H9 (cell line): ENCODE results near the gene RABIF. TPM values are rescaled to one million over a fixed set of nuclear protein-coding genes. Genes with fewer than 3 reads are reported as not detected.

Experiments used
- DNase-seq: peaks from one replicate; pipeline ENCODE4 v3.0.0-alpha.2; 2017
- H2AFZ ChIP-seq: one replicate; pipeline ENCODE4 v1.6.1; 2013; ENCODE audit warnings: mild to moderate bottlenecking, low read length, control low read depth, moderate library complexity
- H2AK5ac ChIP-seq: 2 replicates; pipeline ENCODE4 v1.6.1; 2013; ENCODE audit warnings: low read length, control low read depth, mixed read lengths; ENCODE audit not compliant: insufficient read length
- H2BK120ac ChIP-seq: one replicate; pipeline ENCODE4 v1.6.1; 2013; ENCODE audit warnings: low read depth, mild to moderate bottlenecking, low read length, control low read depth, inconsistent platforms; ENCODE audit not compliant: poor library complexity, severe bottlenecking
- H2BK12ac ChIP-seq: 2 replicates; pipeline ENCODE4 v1.6.1; 2013; ENCODE audit warnings: low read length, control low read depth, mixed read lengths, low read depth; ENCODE audit not compliant: insufficient read length
- H2BK15ac ChIP-seq: 2 replicates; pipeline ENCODE4 v1.6.1; 2013; ENCODE audit warnings: low read depth, low read length, control low read depth
- H2BK20ac ChIP-seq: one replicate; pipeline ENCODE4 v1.6.1; 2013; ENCODE audit warnings: low read depth, mild to moderate bottlenecking, low read length, control low read depth, inconsistent platforms; ENCODE audit not compliant: poor library complexity, severe bottlenecking
- H2BK5ac ChIP-seq: 2 replicates; pipeline ENCODE4 v1.6.1; 2013; ENCODE audit warnings: low read length, control low read depth, mixed read lengths; ENCODE audit not compliant: insufficient read length
- H3K14ac ChIP-seq: 2 replicates; pipeline ENCODE4 v1.6.1; 2013; ENCODE audit warnings: low read length, control low read depth; ENCODE audit not compliant: insufficient read depth
- H3K18ac ChIP-seq: 2 replicates; pipeline ENCODE4 v1.6.1; 2013; ENCODE audit warnings: low read depth, mild to moderate bottlenecking, mixed read lengths, low read length, control low read depth; ENCODE audit not compliant: insufficient read length
- H3K23ac ChIP-seq: 2 replicates; pipeline ENCODE4 v1.6.1; 2013; ENCODE audit warnings: low read length, control low read depth, mixed read lengths, low read depth; ENCODE audit not compliant: insufficient read length
- H3K23me2 ChIP-seq: 2 replicates; pipeline ENCODE4 v1.6.1; 2013; ENCODE audit warnings: low read depth, mild to moderate bottlenecking, mixed read lengths, low read length, control low read depth; ENCODE audit not compliant: insufficient read length, poor library complexity, severe bottlenecking
- H3K27ac ChIP-seq: 2 replicates; pipeline ENCODE4 v1.5.1; 2013; ENCODE audit warnings: low read length, control low read depth, mixed read lengths, low read depth; ENCODE audit not compliant: insufficient read length
- H3K27me3 ChIP-seq: 2 replicates; pipeline ENCODE4 v1.6.1; 2013; ENCODE audit warnings: low read length, control low read depth, inconsistent platforms; ENCODE audit not compliant: insufficient read depth
- H3K4ac ChIP-seq: 2 replicates; pipeline ENCODE4 v1.6.1; 2013; ENCODE audit warnings: low read depth, mild to moderate bottlenecking, control low read depth, inconsistent platforms, low read length, moderate library complexity
- H3K4me1 ChIP-seq: 2 replicates; pipeline ENCODE4 v1.6.1; 2013; ENCODE audit warnings: low read length, control low read depth, inconsistent platforms; ENCODE audit not compliant: insufficient read depth
- H3K4me2 ChIP-seq: 2 replicates; pipeline ENCODE4 v1.6.1; 2013; ENCODE audit warnings: low read length, control low read depth, mixed read lengths; ENCODE audit not compliant: insufficient read length, insufficient read depth
- H3K56ac ChIP-seq: 2 replicates; pipeline ENCODE4 v1.6.1; 2013; ENCODE audit warnings: low read depth, mild to moderate bottlenecking, mixed read lengths, low read length, control low read depth; ENCODE audit not compliant: insufficient read length
- H3K79me1 ChIP-seq: 2 replicates; pipeline ENCODE4 v1.6.1; 2013; ENCODE audit warnings: low read depth, mild to moderate bottlenecking, moderate library complexity, low read length, control low read depth, inconsistent platforms; ENCODE audit not compliant: insufficient read depth, poor library complexity, severe bottlenecking
- H3K79me2 ChIP-seq: 2 replicates; pipeline ENCODE4 v1.6.1; 2013; ENCODE audit warnings: low read length, control low read depth, inconsistent platforms; ENCODE audit not compliant: insufficient read depth
- H3K9ac ChIP-seq: 2 replicates; pipeline ENCODE4 v1.6.1; 2013; ENCODE audit warnings: low read length, control low read depth, mixed read lengths; ENCODE audit not compliant: insufficient read length; ENCODE audit errors: extremely low read depth
- H3K9me3 ChIP-seq: one replicate; pipeline ENCODE4 v1.6.1; 2013; ENCODE audit warnings: low read depth, low read length, inconsistent platforms; ENCODE audit not compliant: control insufficient read depth
- H3T11ph ChIP-seq: one replicate; pipeline ENCODE4 v1.6.1; 2013; ENCODE audit warnings: mild to moderate bottlenecking, low read length, control low read depth, inconsistent platforms
- H4K20me1 ChIP-seq: one replicate; pipeline ENCODE4 v1.6.1; 2013; ENCODE audit not compliant: control insufficient read depth, insufficient read length, insufficient read depth
- H4K5ac ChIP-seq: 2 replicates; pipeline ENCODE4 v1.6.1; 2013; ENCODE audit warnings: low read depth, mild to moderate bottlenecking, mixed read lengths, low read length, control low read depth; ENCODE audit not compliant: insufficient read length
- H4K8ac ChIP-seq: replicated peaks from 2 replicates; pipeline ENCODE4 v1.6.1; 2013; ENCODE audit warnings: low read length, control low read depth, mixed read lengths, low read depth; ENCODE audit not compliant: insufficient read length
- H4K91ac ChIP-seq: 2 replicates; pipeline ENCODE4 v1.6.1; 2013; ENCODE audit warnings: low read depth, mild to moderate bottlenecking, moderate library complexity, mixed read lengths, low read length, control low read depth; ENCODE audit not compliant: insufficient read length
- H3K27ac Mint-ChIP-seq, 3 experiments: 2 replicates in 2 of 3; 3 replicates in 1 of 3; pipeline ENCODE4 v1.8.0; 2020 to 2021; ENCODE audit warnings: mixed read lengths in 3 of 3, mild to moderate bottlenecking in 1 of 3, moderate library complexity in 1 of 3
- H3K27me3 Mint-ChIP-seq: 2 replicates; pipeline ENCODE4 v1.8.0; 2021; ENCODE audit warnings: low read depth, mild to moderate bottlenecking, moderate library complexity, mixed read lengths
- H3K36me3 Mint-ChIP-seq, 3 experiments: 2 replicates in 2 of 3; 3 replicates in 1 of 3; pipeline ENCODE4 v1.8.0; 2020 to 2021; ENCODE audit warnings: low read depth in 3 of 3, mixed read lengths in 3 of 3; ENCODE audit not compliant: insufficient read depth in 1 of 3
- H3K4me1 Mint-ChIP-seq, 2 experiments: 2 replicates each; pipeline ENCODE4 v1.8.0; 2020; ENCODE audit warnings: mixed read lengths in 2 of 2
- H3K4me3 Mint-ChIP-seq, 2 experiments: 2 replicates in 1 of 2; 3 replicates in 1 of 2; pipeline ENCODE4 v1.8.0; 2020 to 2021; ENCODE audit warnings: mild to moderate bottlenecking in 2 of 2, mixed read lengths in 2 of 2, moderate library complexity in 1 of 2
- H3K9me3 Mint-ChIP-seq, 2 experiments: 2 replicates in 1 of 2; 3 replicates in 1 of 2; pipeline ENCODE4 v1.8.0; 2020; ENCODE audit warnings: mild to moderate bottlenecking in 2 of 2, mixed read lengths in 2 of 2, moderate library complexity in 1 of 2
- WGBS: extraction: QIAGEN DNeasy Blood & Tissue Kit; methylation state at CpG from one replicate; pipeline ENCODE4 v1.1.7; 2013; ENCODE audit warnings: missing lambda C conversion rate, low lambda C conversion rate, mixed read lengths; ENCODE audit not compliant: insufficient read length; ENCODE audit errors: extremely low coverage; 5-methylcytosine and 5-hydroxymethylcytosine counted together
- total RNA-seq: library from RNA; stranded (reverse); gene quantifications from 2 replicates; pipeline ENCODE4 v1.2.1, GENCODE V29; 2021
- TF ChIP-seq, protein P1 (sequence below): fragments of 200-600 bp; sonication (generic); conservative IDR thresholded peaks from 3 replicates; pipeline ENCODE4 v1.8.0; 2021; ENCODE audit warnings: antibody characterized with exemption, mild to moderate bottlenecking

The RABIF gene
- total RNA-seq, 1 experiment from 2014 or later: 8.3 TPM

DNA sequence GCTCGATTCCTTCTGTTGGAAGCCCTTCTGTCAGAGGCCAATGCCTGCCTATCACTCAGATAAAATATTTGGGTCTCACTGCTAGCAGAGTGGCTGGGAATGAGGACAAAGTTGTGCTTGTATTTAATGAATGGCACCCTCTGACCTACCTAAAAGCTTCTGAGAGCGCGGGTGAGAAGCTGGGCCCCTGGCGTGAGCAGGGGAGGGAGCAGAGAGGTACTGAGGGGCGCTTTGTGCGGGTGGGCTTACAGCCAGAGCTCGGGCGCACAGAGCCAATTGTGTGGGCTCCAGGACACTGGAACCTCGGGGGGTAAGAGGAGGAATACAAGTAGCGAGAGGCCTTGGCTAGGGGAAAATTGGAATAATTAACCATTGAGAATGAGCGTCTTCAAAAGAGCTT is 45.9 kb downstream of the RABIF start:
- H2BK120ac ChIP-seq: no peak overlapping the region
- no peak overlapping the region for H3K4me2 ChIP-seq
- H3K14ac ChIP-seq: no peak overlapping the region
- no peak overlapping the region for H3K18ac ChIP-seq
- H3K79me2 ChIP-seq: no peaks in the 10 kb centered on the region
- H3K36me3 Mint-ChIP-seq: peaks cover 0 to 2% (median 0%) of the 10 kb centered on the region in 3 experiments; a peak in 1 of 7 replicates
- no peaks in the 10 kb centered on the region for H3K9me3 ChIP-seq
- no peak overlapping the region for H2BK20ac ChIP-seq
- H2AK5ac ChIP-seq: no peak overlapping the region
- TF ChIP-seq, protein P1, sequence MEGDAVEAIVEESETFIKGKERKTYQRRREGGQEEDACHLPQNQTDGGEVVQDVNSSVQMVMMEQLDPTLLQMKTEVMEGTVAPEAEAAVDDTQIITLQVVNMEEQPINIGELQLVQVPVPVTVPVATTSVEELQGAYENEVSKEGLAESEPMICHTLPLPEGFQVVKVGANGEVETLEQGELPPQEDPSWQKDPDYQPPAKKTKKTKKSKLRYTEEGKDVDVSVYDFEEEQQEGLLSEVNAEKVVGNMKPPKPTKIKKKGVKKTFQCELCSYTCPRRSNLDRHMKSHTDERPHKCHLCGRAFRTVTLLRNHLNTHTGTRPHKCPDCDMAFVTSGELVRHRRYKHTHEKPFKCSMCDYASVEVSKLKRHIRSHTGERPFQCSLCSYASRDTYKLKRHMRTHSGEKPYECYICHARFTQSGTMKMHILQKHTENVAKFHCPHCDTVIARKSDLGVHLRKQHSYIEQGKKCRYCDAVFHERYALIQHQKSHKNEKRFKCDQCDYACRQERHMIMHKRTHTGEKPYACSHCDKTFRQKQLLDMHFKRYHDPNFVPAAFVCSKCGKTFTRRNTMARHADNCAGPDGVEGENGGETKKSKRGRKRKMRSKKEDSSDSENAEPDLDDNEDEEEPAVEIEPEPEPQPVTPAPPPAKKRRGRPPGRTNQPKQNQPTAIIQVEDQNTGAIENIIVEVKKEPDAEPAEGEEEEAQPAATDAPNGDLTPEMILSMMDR: no peak
- no peak overlapping the region for H3T11ph ChIP-seq
- H3K9me3 Mint-ChIP-seq: no peaks in the 10 kb centered on the region; a peak in 1 of 5 replicates
- no peak overlapping the region for H3K9ac ChIP-seq
- no peaks in the 10 kb centered on the region for H3K4me1 ChIP-seq
- no peak for DNase-seq
- no peaks in the 10 kb centered on the region for H3K23me2 ChIP-seq
- WGBS: no CpG with 5 or more reads among the region's 11 CpGs
- H3K27ac Mint-ChIP-seq: no peak overlapping the region; a peak in 1 of 7 replicates
- H3K4me1 Mint-ChIP-seq: peaks cover 11 to 14% of the 10 kb centered on the region in 2 experiments
- H3K4ac ChIP-seq: no peak overlapping the region
- H3K4me3 Mint-ChIP-seq: no peak overlapping the region
- H4K91ac ChIP-seq: no peak overlapping the region
- no peaks in the 10 kb centered on the region for H4K20me1 ChIP-seq
- no peaks in the 10 kb centered on the region for H3K27me3 ChIP-seq
- no peak overlapping the region for H2BK15ac ChIP-seq
- H4K5ac ChIP-seq: no peak overlapping the region
- no peaks in the 10 kb centered on the region for H3K79me1 ChIP-seq
- H3K56ac ChIP-seq: no peak overlapping the region
- H2AFZ ChIP-seq: no peak overlapping the region
- H2BK12ac ChIP-seq: no peak overlapping the region
- no peak overlapping the region for H3K23ac ChIP-seq
- H3K27me3 Mint-ChIP-seq: no peaks in the 10 kb centered on the region; the same call in none of the 2 replicates
- no peak overlapping the region for H4K8ac ChIP-seq
- H2BK5ac ChIP-seq: no peak overlapping the region
- no peak overlapping the region for H3K27ac ChIP-seq
